Muscle of leg (tissue), 11 donors: ENCODE results near the gene ITGA2. TPM values are rescaled to one million over a fixed set of nuclear protein-coding genes. Genes with fewer than 3 reads are reported as not detected.

Source experiments
- DNase-seq: peaks from one replicate; pipeline ENCODE4 v3.0.0; 2013
- H3K27ac ChIP-seq: one replicate; pipeline ENCODE4 v1.5.1; 2013; ENCODE audit warnings: mild to moderate bottlenecking, low read length, control low read depth
- H3K27me3 ChIP-seq: one replicate; pipeline ENCODE4 v1.6.1; 2013; ENCODE audit warnings: low read length; ENCODE audit not compliant: control insufficient read depth, insufficient read depth
- H3K36me3 ChIP-seq: one replicate; pipeline ENCODE4 v1.6.1; 2013; ENCODE audit warnings: low read length; ENCODE audit not compliant: control insufficient read depth, insufficient read depth
- H3K4me1 ChIP-seq: one replicate; pipeline ENCODE4 v1.6.1; 2013; ENCODE audit warnings: low read length; ENCODE audit not compliant: control insufficient read depth, insufficient read depth
- H3K4me3 ChIP-seq: one replicate; pipeline ENCODE4 v1.5.1; 2013; ENCODE audit warnings: low read length, control low read depth
- H3K9me3 ChIP-seq: replicated peaks from 2 replicates; pipeline ENCODE4 v1.6.1; 2013; ENCODE audit warnings: low read depth, low read length; ENCODE audit not compliant: control insufficient read depth
- WGBS: methylation state at CpG from one replicate; pipeline ENCODE4 v1.1.5; 2013; ENCODE audit warnings: missing lambda C conversion rate; ENCODE audit not compliant: insufficient coverage; 5-methylcytosine and 5-hydroxymethylcytosine counted together
- polyA plus RNA-seq, 8 donors: library from polyadenylated mRNA; unstranded; fragments of 120-200 nt; gene quantifications; one replicate each; pipeline versions ENCODE4 v1.2.1 to v1.2.3, GENCODE V29; 2013; ENCODE audit warnings: inconsistent platforms in 1 of 8, low replicate concordance in 1 of 8; ENCODE audit not compliant: insufficient read length in 8 of 8, insufficient read depth in 1 of 8
- total RNA-seq: library from RNA; stranded (reverse); fragments of 120-200 nt; gene quantifications from one replicate; pipeline ENCODE4 v1.2.4, GENCODE V29; 2013

Gene ITGA2
- total and polyA plus RNA-seq, 9 donors: 6.0 to 27.7 (median 9.5) TPM

GRCh38 chr5:53031695-53032096 lies 42.5 kb downstream of the ITGA2 start:
- 86% methylated on average over 1 of the region's 4 CpGs for WGBS
- no peaks in the 10 kb centered on the region for H3K27me3 ChIP-seq
- peak overlapping the region; percentile 54 for H3K27ac ChIP-seq
- H3K4me1 ChIP-seq: no peaks in the 10 kb centered on the region
- no peaks in the 10 kb centered on the region for H3K36me3 ChIP-seq
- H3K4me3 ChIP-seq: no peak overlapping the region
- H3K9me3 ChIP-seq: no peaks in the 10 kb centered on the region
- no peak for DNase-seq

GRCh38 chr5:53032188-53032587 lies 43.0 kb downstream of the ITGA2 start:
- Histone ChIP-seq H3K36me3 (no peaks in the 10 kb centered on the region), H3K4me3 (no peak overlapping the region), H3K27me3 (no peaks in the 10 kb centered on the region), H3K4me1 (no peaks in the 10 kb centered on the region), H3K27ac (no peak overlapping the region), H3K9me3 (no peaks in the 10 kb centered on the region)
- DNase-seq: no peak
- no CpG with 5 or more reads among the region's 2 CpGs for WGBS

- DNase-seq: no peak
Observed at GRCh38 chr5:53034832-53035231, 45.7 kb downstream of the ITGA2 start.

GRCh38 chr5:53035868-53036381 lies 46.8 kb downstream of the ITGA2 start:
- 17% methylated on average over 2 of the region's 2 CpGs for WGBS
- Histone ChIP-seq H3K27ac (no peak overlapping the region), H3K4me3 (no peak overlapping the region), H3K4me1 (no peaks in the 10 kb centered on the region), H3K9me3 (no peaks in the 10 kb centered on the region), H3K36me3 (no peaks in the 10 kb centered on the region), H3K27me3 (no peaks in the 10 kb centered on the region)
- DNase-seq: no peak

More at GRCh38 chr5:53034832-53035231, 45.7 kb downstream of the ITGA2 start:
- Histone ChIP-seq H3K36me3 (no peaks in the 10 kb centered on the region), H3K27me3 (no peaks in the 10 kb centered on the region), H3K4me3 (no peak overlapping the region), H3K9me3 (no peaks in the 10 kb centered on the region), H3K27ac (no peak overlapping the region), H3K4me1 (no peaks in the 10 kb centered on the region)

GRCh38 chr5:53037141-53037859 lies 48.1 kb downstream of the ITGA2 start:
- H3K9me3 ChIP-seq: no peaks in the 10 kb centered on the region
- H3K4me1 ChIP-seq: no peaks in the 10 kb centered on the region
- DNase-seq: no peak
- no peaks in the 10 kb centered on the region for H3K36me3 ChIP-seq
- H3K4me3 ChIP-seq: no peak overlapping the region
- H3K27me3 ChIP-seq: no peaks in the 10 kb centered on the region
- no peak overlapping the region for H3K27ac ChIP-seq
- 83% methylated on average over 2 of the region's 3 CpGs for WGBS

- no peak overlapping the region for H3K4me3 ChIP-seq
- 59% methylated on average over 4 of the region's 5 CpGs for whole genome bisulfite sequencing
- H3K36me3 ChIP-seq: no peaks in the 10 kb centered on the region
- no peak overlapping the region for H3K27ac ChIP-seq
- no peaks in the 10 kb centered on the region for H3K27me3 ChIP-seq
- no peaks in the 10 kb centered on the region for H3K4me1 ChIP-seq
- H3K9me3 ChIP-seq: no peaks in the 10 kb centered on the region
- DNase-seq: peak; percentile 45
Observed at GRCh38 chr5:53038196-53038847, 49.2 kb downstream of the ITGA2 start.

- Histone ChIP-seq H3K9me3 (no peaks in the 10 kb centered on the region), H3K27me3 (no peaks in the 10 kb centered on the region), H3K4me3 (no peak overlapping the region), H3K4me1 (no peaks in the 10 kb centered on the region), H3K36me3 (no peaks in the 10 kb centered on the region), H3K27ac (no peak overlapping the region)
- WGBS: 55% methylated on average over 2 of the region's 3 CpGs
- no peak for DNase-seq
Observed at GRCh38 chr5:53039855-53040254, 50.7 kb downstream of the ITGA2 start.

GRCh38 chr5:53041071-53041692 lies 52.0 kb downstream of the ITGA2 start:
- 80% methylated on average over 1 of the region's 4 CpGs for WGBS

GRCh38 chr5:53041740-53042139 lies 52.6 kb downstream of the ITGA2 start:
- no peak for DNase-seq
- Histone ChIP-seq H3K4me3 (no peak overlapping the region), H3K27ac (no peak overlapping the region), H3K4me1 (no peaks in the 10 kb centered on the region), H3K9me3 (no peaks in the 10 kb centered on the region), H3K36me3 (no peaks in the 10 kb centered on the region), H3K27me3 (no peaks in the 10 kb centered on the region)
- no CpG with 5 or more reads among the region's 1 CpG for WGBS

More at GRCh38 chr5:53041071-53041692, 52.0 kb downstream of the ITGA2 start:
- no peaks in the 10 kb centered on the region for H3K27me3 ChIP-seq
- no peaks in the 10 kb centered on the region for H3K36me3 ChIP-seq
- no peak overlapping the region for H3K27ac ChIP-seq
- no peaks in the 10 kb centered on the region for H3K4me1 ChIP-seq
- H3K9me3 ChIP-seq: no peaks in the 10 kb centered on the region
- H3K4me3 ChIP-seq: no peak overlapping the region
- no peak for DNase-seq

GRCh38 chr5:53045263-53045662 lies 56.1 kb downstream of the ITGA2 start:
- no peaks in the 10 kb centered on the region for H3K36me3 ChIP-seq
- no peaks in the 10 kb centered on the region for H3K4me1 ChIP-seq
- no peak for DNase-seq
- H3K27ac ChIP-seq: no peak overlapping the region
- no peaks in the 10 kb centered on the region for H3K9me3 ChIP-seq
- H3K27me3 ChIP-seq: no peaks in the 10 kb centered on the region
- H3K4me3 ChIP-seq: no peak overlapping the region
